ENCODE measurements around the gene OPA1. TPM values are rescaled to one million over a fixed set of nuclear protein-coding genes. Genes with fewer than 3 reads are reported as not detected.

The OPA1 gene
- total and polyA plus RNA-seq, 9 donors: 30.5 to 61.5 (median 37.9) TPM

DNA sequence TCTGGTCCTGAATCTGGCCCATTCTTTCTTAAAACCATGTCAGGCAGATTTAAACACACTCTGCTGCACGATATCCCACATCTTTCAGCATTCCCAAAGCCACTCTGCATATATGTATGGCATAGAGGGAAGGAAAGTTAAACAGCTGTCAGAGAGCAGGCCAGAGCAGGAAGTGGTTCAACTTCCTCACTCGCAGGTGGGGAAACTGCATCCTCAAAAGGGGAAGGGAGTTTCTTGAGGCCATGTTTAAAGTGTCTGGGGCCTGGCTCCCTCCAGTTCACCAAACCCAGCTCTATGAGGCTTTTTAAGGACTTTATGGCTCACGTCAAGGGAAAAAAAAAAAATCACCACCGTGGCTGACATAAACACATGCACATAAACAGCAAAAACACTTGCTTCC is 123.1 kb downstream of the OPA1 start:
- no peak overlapping the region for H3K4me3 ChIP-seq (ENCODE audit: low read length)

DNA sequence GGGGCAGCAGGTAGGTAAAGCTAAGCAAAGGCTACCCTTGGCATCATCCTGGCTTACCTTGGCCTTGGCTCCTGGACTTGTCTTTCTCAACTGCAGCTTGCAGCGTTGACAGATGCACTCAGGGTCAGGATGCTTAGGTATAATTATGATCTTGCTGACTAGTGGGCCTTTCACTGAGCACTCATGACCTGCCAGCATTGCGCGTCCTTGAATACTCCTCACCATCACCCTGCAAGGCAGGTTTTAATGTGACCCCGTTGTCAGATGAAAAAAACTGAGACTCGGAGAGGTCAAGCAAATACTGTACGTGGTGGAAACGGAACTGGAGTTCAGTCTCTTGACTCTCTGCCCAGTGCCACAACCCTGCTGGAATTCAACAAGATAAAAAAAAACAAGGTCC is 126.7 kb downstream of the OPA1 start:
- Histone ChIP-seq H3K4me1 (ENCODE audit: control insufficient read depth, insufficient read depth, low read length) (no peaks in the 10 kb centered on the region), H3K27me3 (ENCODE audit: control insufficient read depth, insufficient read depth, low read length) (peaks cover 2% of the 10 kb centered on the region), H3K36me3 (ENCODE audit: control insufficient read depth, insufficient read depth, low read length) (no peaks in the 10 kb centered on the region), H3K4me3 (ENCODE audit: low read length) (no peak overlapping the region), H3K9me3 (replicated peaks; ENCODE audit: control insufficient read depth, low read depth, low read length) (peaks cover 13% of the 10 kb centered on the region), H3K27ac (ENCODE audit: low read length) (no peak overlapping the region)
- no peak for DNase-seq
- 80% methylated on average over 1 of the region's 7 CpGs for WGBS (ENCODE audit: insufficient coverage)

More for the DNA sequence above, 123.1 kb downstream of the OPA1 start:
- Histone ChIP-seq H3K27me3 (ENCODE audit: control insufficient read depth, insufficient read depth, low read length) (peaks cover 2% of the 10 kb centered on the region), H3K36me3 (ENCODE audit: control insufficient read depth, insufficient read depth, low read length) (no peaks in the 10 kb centered on the region), H3K27ac (ENCODE audit: low read length) (no peak overlapping the region), H3K4me1 (ENCODE audit: control insufficient read depth, insufficient read depth, low read length) (no peaks in the 10 kb centered on the region), H3K9me3 (replicated peaks; ENCODE audit: control insufficient read depth, low read depth, low read length) (peaks cover 23% of the 10 kb centered on the region)
- WGBS (ENCODE audit: insufficient coverage): 50% methylated on average over 2 of the region's 4 CpGs
- peak; percentile 16 for DNase-seq

DNA sequence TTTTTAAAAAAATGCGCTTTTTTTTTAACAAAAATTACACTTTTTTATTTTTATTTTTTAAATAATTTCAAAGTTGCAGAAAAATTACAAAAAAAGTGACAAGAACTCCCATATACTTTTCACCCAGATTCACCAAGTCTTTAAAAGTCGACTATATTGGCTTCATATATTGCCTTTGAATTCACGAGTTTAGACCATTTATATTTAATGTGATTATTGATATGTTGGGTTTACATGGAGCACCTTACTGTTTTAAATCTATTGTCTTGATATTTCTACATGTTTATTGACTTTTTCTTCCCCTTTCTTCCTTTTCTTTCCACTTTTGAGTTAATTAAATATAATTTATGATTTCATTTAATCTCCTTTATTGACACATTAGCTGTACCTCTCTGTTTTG is 127.2 kb downstream of the OPA1 start:
- Histone ChIP-seq H3K4me3 (ENCODE audit: low read length) (no peak overlapping the region), H3K4me1 (ENCODE audit: control insufficient read depth, insufficient read depth, low read length) (no peaks in the 10 kb centered on the region), H3K27me3 (ENCODE audit: control insufficient read depth, insufficient read depth, low read length) (peaks cover 2% of the 10 kb centered on the region), H3K9me3 (replicated peaks; ENCODE audit: control insufficient read depth, low read depth, low read length) (peaks cover 9% of the 10 kb centered on the region), H3K27ac (ENCODE audit: low read length) (no peak overlapping the region), H3K36me3 (ENCODE audit: control insufficient read depth, insufficient read depth, low read length) (no peaks in the 10 kb centered on the region)
- no peak for DNase-seq
- WGBS (ENCODE audit: insufficient coverage): no CpG with 5 or more reads among the region's 3 CpGs

DNA sequence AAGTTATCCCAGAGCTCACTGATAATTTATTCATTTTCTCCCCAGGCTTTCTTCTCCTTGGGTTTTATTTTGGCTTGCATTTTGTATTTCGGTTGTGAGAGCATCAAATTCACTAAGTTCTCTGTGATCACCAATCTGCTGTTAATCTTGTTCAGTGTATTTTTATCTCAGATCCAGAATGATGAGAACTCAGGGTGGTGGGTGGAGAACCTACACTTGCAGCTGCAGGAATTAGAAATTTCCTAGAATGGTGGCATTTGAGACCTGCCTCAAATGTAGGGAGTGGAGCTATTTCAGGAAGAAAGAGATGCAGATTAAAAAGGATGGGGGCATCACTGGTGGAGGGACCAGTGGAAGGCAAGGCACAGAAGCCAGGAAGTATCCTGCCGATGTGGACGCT is 129.6 kb downstream of the OPA1 start:
- no peak for DNase-seq
- Histone ChIP-seq H3K36me3 (ENCODE audit: control insufficient read depth, insufficient read depth, low read length) (no peaks in the 10 kb centered on the region), H3K27me3 (ENCODE audit: control insufficient read depth, insufficient read depth, low read length) (peaks cover 2% of the 10 kb centered on the region), H3K9me3 (replicated peaks; ENCODE audit: control insufficient read depth, low read depth, low read length) (peaks cover 9% of the 10 kb centered on the region), H3K27ac (ENCODE audit: low read length) (no peak overlapping the region), H3K4me1 (ENCODE audit: control insufficient read depth, insufficient read depth, low read length) (no peaks in the 10 kb centered on the region), H3K4me3 (ENCODE audit: low read length) (no peak overlapping the region)
- 85% methylated on average over 2 of the region's 3 CpGs for WGBS (ENCODE audit: insufficient coverage)

DNA sequence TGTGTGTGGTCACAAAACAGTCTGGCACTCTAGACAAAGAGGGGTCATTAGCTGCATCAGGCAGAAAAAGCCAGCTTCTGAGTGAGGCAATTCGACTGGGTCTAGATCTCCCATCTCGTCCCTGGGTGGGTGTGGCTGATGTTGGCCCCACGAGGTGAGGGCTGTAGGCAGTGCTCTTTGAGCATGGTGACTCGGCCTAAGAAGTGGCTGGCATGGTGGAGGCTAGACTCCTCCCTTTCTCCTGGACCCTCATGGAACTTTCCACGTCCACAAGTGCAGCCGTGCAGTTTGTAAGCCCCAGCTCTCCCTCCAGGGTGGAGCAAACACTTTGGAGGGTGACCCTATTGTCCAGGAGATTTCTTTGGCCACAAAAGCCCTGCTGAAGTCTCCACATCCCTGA is 134.1 kb downstream of the OPA1 start:
- H3K36me3 ChIP-seq (ENCODE audit: control insufficient read depth, insufficient read depth, low read length): no peaks in the 10 kb centered on the region
- H3K27me3 ChIP-seq (ENCODE audit: control insufficient read depth, insufficient read depth, low read length): peaks cover 5% of the 10 kb centered on the region
- no peaks in the 10 kb centered on the region for H3K9me3 ChIP-seq (replicated peaks; ENCODE audit: control insufficient read depth, low read depth, low read length)
- WGBS (ENCODE audit: insufficient coverage): 48% methylated on average over 4 of the region's 6 CpGs
- no peak for DNase-seq
- H3K4me3 ChIP-seq (ENCODE audit: low read length): no peak overlapping the region
- H3K27ac ChIP-seq (ENCODE audit: low read length): no peak overlapping the region
- H3K4me1 ChIP-seq (ENCODE audit: control insufficient read depth, insufficient read depth, low read length): no peaks in the 10 kb centered on the region

DNA sequence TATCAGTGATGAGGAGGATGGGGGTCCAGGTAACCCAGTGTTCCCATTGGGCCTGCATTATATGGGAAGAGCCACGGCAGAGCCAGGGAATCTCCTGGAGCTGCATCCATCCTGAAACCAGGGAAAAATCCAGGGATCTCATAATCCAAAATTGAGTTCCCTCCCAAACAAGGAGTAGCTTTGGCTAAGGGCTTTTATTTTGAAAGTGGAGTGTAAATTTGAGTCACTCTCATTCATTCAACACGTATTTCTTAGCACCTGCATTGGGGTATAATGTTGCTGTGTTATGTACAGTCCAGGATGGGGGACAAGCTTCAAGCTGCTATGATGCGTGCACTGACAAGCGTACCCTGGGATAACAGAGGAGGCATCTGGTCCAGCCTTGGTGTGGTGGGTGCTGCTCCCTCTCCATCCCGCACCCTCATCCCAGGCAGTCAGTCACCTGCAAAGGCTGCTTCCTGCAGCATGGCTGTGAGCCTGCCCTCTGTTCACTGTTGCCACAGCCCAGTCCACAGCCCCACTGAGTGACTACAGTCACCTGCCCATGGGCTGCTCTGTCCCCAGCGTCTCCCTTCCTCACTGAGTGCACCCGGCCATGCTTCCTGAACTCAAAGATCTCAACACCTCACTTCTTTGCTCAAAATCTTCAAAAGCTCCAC is 135.6 kb downstream of the OPA1 start:
- H3K4me1 ChIP-seq (ENCODE audit: control insufficient read depth, insufficient read depth, low read length): no peaks in the 10 kb centered on the region
- no peaks in the 10 kb centered on the region for H3K9me3 ChIP-seq (replicated peaks; ENCODE audit: control insufficient read depth, low read depth, low read length)
- no peak overlapping the region for H3K27ac ChIP-seq (ENCODE audit: low read length)
- no peak for DNase-seq
- H3K4me3 ChIP-seq (ENCODE audit: low read length): no peak overlapping the region
- H3K27me3 ChIP-seq (ENCODE audit: control insufficient read depth, insufficient read depth, low read length): peaks cover 5% of the 10 kb centered on the region
- H3K36me3 ChIP-seq (ENCODE audit: control insufficient read depth, insufficient read depth, low read length): no peaks in the 10 kb centered on the region
- WGBS (ENCODE audit: insufficient coverage): 82% methylated on average over 4 of the region's 7 CpGs

DNA sequence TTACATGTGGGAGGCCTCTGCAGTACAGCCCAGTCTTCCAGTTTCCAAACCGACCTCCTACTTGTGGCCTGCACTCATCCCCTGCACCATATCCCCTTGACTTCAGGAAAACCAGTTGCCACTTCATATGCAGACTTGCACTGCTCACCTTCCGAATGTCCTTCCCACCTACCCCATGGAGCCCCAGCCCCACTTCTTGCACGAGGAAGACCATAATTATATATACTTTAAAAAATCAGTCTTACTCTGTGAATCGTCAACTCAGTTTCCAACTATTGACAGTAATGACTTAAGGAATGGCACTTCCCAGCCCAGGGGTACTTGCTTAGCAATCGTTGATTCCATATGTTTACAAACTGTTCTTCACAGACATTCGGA is 136.1 kb downstream of the OPA1 start:
- H3K9me3 ChIP-seq (replicated peaks; ENCODE audit: control insufficient read depth, low read depth, low read length): no peaks in the 10 kb centered on the region
- WGBS (ENCODE audit: insufficient coverage): 50% methylated on average over 1 of the region's 6 CpGs
- H3K27ac ChIP-seq (ENCODE audit: low read length): no peak overlapping the region
- H3K4me1 ChIP-seq (ENCODE audit: control insufficient read depth, insufficient read depth, low read length): no peaks in the 10 kb centered on the region
- no peaks in the 10 kb centered on the region for H3K36me3 ChIP-seq (ENCODE audit: control insufficient read depth, insufficient read depth, low read length)
- peaks cover 5% of the 10 kb centered on the region for H3K27me3 ChIP-seq (ENCODE audit: control insufficient read depth, insufficient read depth, low read length)
- H3K4me3 ChIP-seq (ENCODE audit: low read length): no peak overlapping the region
- no peak for DNase-seq

DNA sequence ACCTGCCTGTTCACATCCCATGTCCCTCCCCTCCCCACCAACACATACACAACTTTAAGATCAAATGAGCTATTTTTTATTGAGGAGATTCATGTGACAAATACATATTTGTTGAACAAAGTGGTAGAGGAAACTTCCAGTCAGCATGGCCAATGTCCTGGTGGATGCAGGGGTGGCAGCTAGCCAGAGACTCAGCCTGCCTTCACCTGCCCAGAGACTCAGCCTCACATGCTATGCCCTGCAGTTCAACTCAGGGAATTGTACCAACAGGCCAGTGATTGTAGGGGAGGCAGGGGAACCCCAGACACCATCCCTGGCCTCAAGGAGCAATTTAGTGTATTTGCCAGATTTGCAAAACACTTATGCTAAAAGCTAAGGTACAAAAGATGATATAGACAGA is 136.6 kb downstream of the OPA1 start:
- Histone ChIP-seq H3K4me3 (ENCODE audit: low read length) (no peak overlapping the region), H3K27ac (ENCODE audit: low read length) (no peak overlapping the region), H3K4me1 (ENCODE audit: control insufficient read depth, insufficient read depth, low read length) (no peaks in the 10 kb centered on the region), H3K27me3 (ENCODE audit: control insufficient read depth, insufficient read depth, low read length) (peaks cover 5% of the 10 kb centered on the region), H3K36me3 (ENCODE audit: control insufficient read depth, insufficient read depth, low read length) (no peaks in the 10 kb centered on the region), H3K9me3 (replicated peaks; ENCODE audit: control insufficient read depth, low read depth, low read length) (no peaks in the 10 kb centered on the region)
- DNase-seq: no peak

DNA sequence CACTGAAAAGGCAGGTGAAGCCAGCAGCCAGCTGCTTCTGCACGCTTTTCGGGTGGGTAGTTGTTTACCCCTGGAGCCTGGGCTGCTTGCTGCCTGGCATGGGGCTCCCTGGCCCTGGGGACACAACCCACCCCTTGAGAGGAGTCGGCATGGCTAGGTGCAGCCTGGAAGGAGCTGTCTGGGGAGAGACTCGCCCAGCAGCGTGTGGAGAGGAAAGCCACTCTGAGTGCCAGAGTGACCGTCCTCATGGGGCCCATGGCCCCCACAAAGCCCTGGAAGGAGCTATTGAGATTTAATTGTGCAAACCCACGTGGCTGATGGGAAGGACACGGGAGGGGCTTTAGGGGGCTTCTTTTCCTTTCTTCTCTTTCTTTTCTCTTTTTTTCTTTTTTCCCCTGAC is 137.5 kb downstream of the OPA1 start:
- DNase-seq: no peak
- H3K36me3 ChIP-seq (ENCODE audit: control insufficient read depth, insufficient read depth, low read length): no peaks in the 10 kb centered on the region
- no peaks in the 10 kb centered on the region for H3K4me1 ChIP-seq (ENCODE audit: control insufficient read depth, insufficient read depth, low read length)
- 65% methylated on average over 3 of the region's 8 CpGs for WGBS (ENCODE audit: insufficient coverage)
- no peak overlapping the region for H3K27ac ChIP-seq (ENCODE audit: low read length)
- peaks cover 5% of the 10 kb centered on the region for H3K27me3 ChIP-seq (ENCODE audit: control insufficient read depth, insufficient read depth, low read length)
- H3K4me3 ChIP-seq (ENCODE audit: low read length): no peak overlapping the region
- H3K9me3 ChIP-seq (replicated peaks; ENCODE audit: control insufficient read depth, low read depth, low read length): no peaks in the 10 kb centered on the region

DNA sequence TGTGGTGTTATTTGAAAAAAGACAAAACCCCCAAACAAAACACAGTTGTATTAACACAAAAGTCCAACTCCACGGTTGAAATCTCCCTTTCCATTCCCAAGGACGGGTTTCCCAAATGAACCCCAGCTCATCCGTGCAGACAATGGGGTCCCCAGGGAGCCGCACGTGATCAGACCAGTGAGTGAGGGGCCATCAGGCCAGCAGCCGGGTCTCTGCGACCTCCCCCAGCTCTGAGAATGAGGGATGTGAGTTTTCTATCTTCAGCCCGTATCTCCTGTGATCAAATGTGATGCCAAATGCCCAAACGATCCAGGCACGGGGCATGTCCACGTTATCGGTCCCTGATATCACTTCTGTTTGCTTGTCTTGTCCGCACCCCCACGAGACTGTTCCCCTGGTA is 138.0 kb downstream of the OPA1 start:
- WGBS (ENCODE audit: insufficient coverage): 68% methylated on average over 14 of the region's 14 CpGs
- DNase-seq: no peak
- no peaks in the 10 kb centered on the region for H3K36me3 ChIP-seq (ENCODE audit: control insufficient read depth, insufficient read depth, low read length)
- H3K4me1 ChIP-seq (ENCODE audit: control insufficient read depth, insufficient read depth, low read length): no peaks in the 10 kb centered on the region
- no peak overlapping the region for H3K4me3 ChIP-seq (ENCODE audit: low read length)
- H3K9me3 ChIP-seq (replicated peaks; ENCODE audit: control insufficient read depth, low read depth, low read length): no peaks in the 10 kb centered on the region
- no peak overlapping the region for H3K27ac ChIP-seq (ENCODE audit: low read length)
- peaks cover 5% of the 10 kb centered on the region for H3K27me3 ChIP-seq (ENCODE audit: control insufficient read depth, insufficient read depth, low read length)

DNA sequence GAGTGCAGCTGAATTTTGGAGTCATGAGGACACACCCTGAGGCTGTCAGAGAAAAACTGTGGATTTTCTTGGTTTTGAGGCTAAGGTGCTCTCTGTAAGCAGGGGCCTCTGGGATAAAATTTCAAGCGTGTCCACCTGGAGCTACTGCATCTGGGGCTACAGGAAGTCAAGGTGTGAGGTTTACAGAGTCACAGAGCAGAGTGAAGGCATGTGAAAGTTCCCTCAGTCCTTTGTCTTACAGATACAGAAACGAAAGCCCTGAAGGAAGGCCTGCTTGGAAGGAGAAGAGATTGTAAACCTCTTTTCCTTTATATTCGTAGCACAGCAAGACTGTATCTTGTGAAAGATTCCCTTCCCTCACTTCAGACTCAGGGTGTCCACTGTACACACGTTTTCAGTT is 138.6 kb downstream of the OPA1 start:
- Histone ChIP-seq H3K4me3 (ENCODE audit: low read length) (no peak overlapping the region), H3K36me3 (ENCODE audit: control insufficient read depth, insufficient read depth, low read length) (no peaks in the 10 kb centered on the region), H3K27me3 (ENCODE audit: control insufficient read depth, insufficient read depth, low read length) (peaks cover 5% of the 10 kb centered on the region), H3K27ac (ENCODE audit: low read length) (no peak overlapping the region), H3K4me1 (ENCODE audit: control insufficient read depth, insufficient read depth, low read length) (no peaks in the 10 kb centered on the region), H3K9me3 (replicated peaks; ENCODE audit: control insufficient read depth, low read depth, low read length) (no peaks in the 10 kb centered on the region)
- DNase-seq: no peak
- WGBS (ENCODE audit: insufficient coverage): 29% methylated on average over 1 of the region's 4 CpGs

All from muscle of leg (tissue), 11 donors.